Measurements from ENCODE around the gene RPL36.

DNA sequence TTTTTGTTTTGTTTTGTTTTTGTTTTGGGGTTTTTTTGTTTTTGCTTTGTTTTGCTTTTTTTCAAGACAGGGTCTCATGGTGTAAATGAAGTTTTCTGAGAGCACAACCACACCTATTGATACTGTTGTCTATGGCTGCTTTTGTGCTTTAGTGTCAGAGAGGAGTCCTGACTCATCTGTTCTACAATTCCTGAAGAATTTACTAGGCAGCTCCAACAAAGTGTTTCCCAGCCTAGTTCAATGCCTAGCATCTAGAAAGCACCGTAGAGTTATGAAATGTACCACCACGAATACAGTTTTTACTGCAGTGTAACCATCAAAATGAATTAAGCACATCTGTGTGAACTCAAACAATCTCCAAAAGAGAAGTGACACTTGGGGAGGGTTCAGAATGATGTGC, 46.1 kb upstream of the RPL36 start:
- TF ChIP-seq, protein P1, sequence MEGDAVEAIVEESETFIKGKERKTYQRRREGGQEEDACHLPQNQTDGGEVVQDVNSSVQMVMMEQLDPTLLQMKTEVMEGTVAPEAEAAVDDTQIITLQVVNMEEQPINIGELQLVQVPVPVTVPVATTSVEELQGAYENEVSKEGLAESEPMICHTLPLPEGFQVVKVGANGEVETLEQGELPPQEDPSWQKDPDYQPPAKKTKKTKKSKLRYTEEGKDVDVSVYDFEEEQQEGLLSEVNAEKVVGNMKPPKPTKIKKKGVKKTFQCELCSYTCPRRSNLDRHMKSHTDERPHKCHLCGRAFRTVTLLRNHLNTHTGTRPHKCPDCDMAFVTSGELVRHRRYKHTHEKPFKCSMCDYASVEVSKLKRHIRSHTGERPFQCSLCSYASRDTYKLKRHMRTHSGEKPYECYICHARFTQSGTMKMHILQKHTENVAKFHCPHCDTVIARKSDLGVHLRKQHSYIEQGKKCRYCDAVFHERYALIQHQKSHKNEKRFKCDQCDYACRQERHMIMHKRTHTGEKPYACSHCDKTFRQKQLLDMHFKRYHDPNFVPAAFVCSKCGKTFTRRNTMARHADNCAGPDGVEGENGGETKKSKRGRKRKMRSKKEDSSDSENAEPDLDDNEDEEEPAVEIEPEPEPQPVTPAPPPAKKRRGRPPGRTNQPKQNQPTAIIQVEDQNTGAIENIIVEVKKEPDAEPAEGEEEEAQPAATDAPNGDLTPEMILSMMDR (IDR thresholded peaks at IDR 0.05; ENCODE audit: borderline replicate concordance, extremely low read depth, low read length, poor library complexity, severe bottlenecking) = no peak
- no peak for TF ChIP-seq EZH2 (IDR thresholded peaks at IDR 0.05; ENCODE audit: borderline replicate concordance, low read depth, low read length, severe bottlenecking)

All from DND-41 (cell line).